A673 (cell line): ENCODE data around the gene RNF182. TPM values are rescaled to one million over a fixed set of nuclear protein-coding genes. Genes with fewer than 3 reads are reported as not detected.
"Not testable (repeated sequence)": the region's sequence is repeated elsewhere in the genome, so short reads cannot be mapped to it uniquely, and the experiment has no call there.

ENCODE experiments used
- BruUV-seq: library from RNA; stranded (reverse); fragments of 400-500 nt; replicated peaks from 2 replicates; lab custom pipeline; 2021; lab: Mats Ljungman, UMichigan
- CTCF ChIA-PET: fragments of 300-600 bp; sonication (Branson Sonifier 250); formaldehyde crosslinking; loops from one replicate; lab custom pipeline; 2022; ENCODE audit warnings: antibody characterized with exemption; lab: Charles Lee
- POLR2A ChIA-PET: fragments of 300-600 bp; sonication (Branson Sonifier 250); formaldehyde crosslinking; loops from one replicate; lab custom pipeline; 2022; ENCODE audit warnings: antibody characterized with exemption; ENCODE audit not compliant: low non-redundant PET; lab: Charles Lee
- DNase-seq: peaks from one replicate; pipeline ENCODE4 v3.0.0-alpha.2; 2015; ENCODE audit warnings: low spot score
- H3K27ac ChIP-seq: fragments of 200-600 bp; sonication (generic); 2 replicates; pipeline ENCODE4 v1.5.1; 2016; ENCODE audit warnings: mixed run types, low read depth, mild to moderate bottlenecking, mixed read lengths, antibody characterized with exemption, low read length; ENCODE audit not compliant: poor library complexity, severe bottlenecking
- H3K27me3 ChIP-seq: fragments of 200-600 bp; sonication (generic); replicated peaks from 2 replicates; pipeline ENCODE4 v1.6.1; 2017; ENCODE audit warnings: mixed run types, low read depth, mild to moderate bottlenecking, mixed read lengths, antibody characterized with exemption, low read length; ENCODE audit not compliant: insufficient read depth, poor library complexity
- H3K36me3 ChIP-seq: fragments of 200-600 bp; sonication (generic); 2 replicates; pipeline ENCODE4 v1.6.1; 2016; ENCODE audit warnings: mixed run types, mild to moderate bottlenecking, mixed read lengths, antibody characterized with exemption, low read length; ENCODE audit not compliant: insufficient read depth, poor library complexity, severe bottlenecking
- H3K4me1 ChIP-seq: fragments of 200-600 bp; sonication (generic); 2 replicates; pipeline ENCODE4 v1.6.1; 2017; ENCODE audit warnings: mixed run types, mild to moderate bottlenecking, mixed read lengths, antibody characterized with exemption, low read length; ENCODE audit not compliant: insufficient read depth, poor library complexity, severe bottlenecking
- H3K4me3 ChIP-seq: fragments of 200-600 bp; sonication (generic); 2 replicates; pipeline ENCODE4 v1.5.1; 2016; ENCODE audit warnings: low read depth, mixed run types, mild to moderate bottlenecking, mixed read lengths, low read length; ENCODE audit not compliant: poor library complexity, severe bottlenecking
- H3K9me3 ChIP-seq: fragments of 200-600 bp; sonication (generic); 2 replicates; pipeline ENCODE4 v1.6.1; 2016; ENCODE audit warnings: mixed run types, low read depth, mild to moderate bottlenecking, mixed read lengths, antibody characterized with exemption, low read length; ENCODE audit not compliant: poor library complexity, severe bottlenecking
- CTCF ChIP-seq: fragments of 300-800, 200-600 bp; sonication (generic); conservative IDR thresholded peaks from 2 replicates; pipeline ENCODE4 v1.5.1; 2017; ENCODE audit warnings: low read depth, mild to moderate bottlenecking, antibody characterized with exemption, low read length, moderate library complexity, mixed read lengths
- EZH2 ChIP-seq: fragments of 200-600 bp; sonication (generic); IDR thresholded peaks from 2 replicates; pipeline ENCODE4 v1.6.1; 2017; ENCODE audit warnings: borderline replicate concordance, low read depth, mild to moderate bottlenecking, mixed read lengths, antibody characterized with exemption, low read length; ENCODE audit not compliant: poor library complexity, severe bottlenecking
- intact Hi-C: fragments of 100-400 bp; cut with micrococcal nuclease; formaldehyde crosslinking; loops from one replicate; pipeline ENCODE4 v1.10.0; 2022; ENCODE audit not compliant: unreplicated experiment
- total RNA-seq: library from RNA; stranded (reverse); gene quantifications from 2 replicates; pipeline ENCODE4 v1.2.3, GENCODE V29; 2021

RNF182 gene
- total RNA-seq, 1 experiment from 2014 or later, result 20.8 TPM

- DNase-seq, result peak; percentile 62
- Histone ChIP-seq H3K27me3 (no peaks in the 10 kb centered on the region), H3K36me3 (no peaks in the 10 kb centered on the region), H3K9me3 (peaks cover 13% of the 10 kb centered on the region), H3K27ac (peak overlapping the region; percentile 5), H3K4me3 (no peak overlapping the region), H3K4me1 (peaks cover 7% of the 10 kb centered on the region)
- BruUV-seq, result no TSS peak
- CTCF ChIA-PET, result no interaction called here
- TF ChIP-seq EZH2, result no peak
- TF ChIP-seq CTCF, result no peak
- intact Hi-C loops, result no loop called here
- POLR2A ChIA-PET, result no interaction called here
Measured at GRCh38 chr6:13935190-13935880, 10.6 kb downstream of the RNF182 start.

GRCh38 chr6:13935881-13936261 lies 11.1 kb downstream of the RNF182 start:
- H3K36me3 ChIP-seq, H3K27me3 ChIP-seq, intact Hi-C loops, CTCF ChIA-PET, BruUV-seq, H3K4me3 ChIP-seq, POLR2A ChIA-PET, H3K4me1 ChIP-seq: not testable (repeated sequence)
- Histone ChIP-seq H3K27ac (peak overlapping the region; percentile 10), H3K9me3 (peaks cover 18% of the 10 kb centered on the region)
- DNase-seq, result peak; percentile 84

- no peaks in the 10 kb centered on the region for H3K27me3 ChIP-seq
- intact Hi-C loops, result no loop called here
- H3K36me3 ChIP-seq, result peaks cover 4% of the 10 kb centered on the region
- TF ChIP-seq EZH2 (no peak), CTCF (no peak)
- H3K9me3 ChIP-seq, result peaks cover 43% of the 10 kb centered on the region
- no peak overlapping the region for H3K4me3 ChIP-seq
- ChIA-PET CTCF (no interaction called here), POLR2A (no interaction called here)
- H3K27ac ChIP-seq, result no peak overlapping the region
- BruUV-seq, result no TSS peak
- H3K4me1 ChIP-seq, result no peaks in the 10 kb centered on the region
- no peak for DNase-seq
Measured at GRCh38 chr6:13941902-13942301, 17.1 kb downstream of the RNF182 start.

- H3K27me3 ChIP-seq, result no peaks in the 10 kb centered on the region
- H3K4me1 ChIP-seq, result no peaks in the 10 kb centered on the region
- BruUV-seq, result no TSS peak
- no peak overlapping the region for H3K4me3 ChIP-seq
- CTCF ChIA-PET, result no interaction called here
- intact Hi-C loops, result no loop called here
- TF ChIP-seq CTCF, result no peak
- TF ChIP-seq EZH2, result no peak
- peaks cover 52% of the 10 kb centered on the region for H3K9me3 ChIP-seq
- POLR2A ChIA-PET, result no interaction called here
- no peak for DNase-seq
- H3K36me3 ChIP-seq, result peaks cover 4% of the 10 kb centered on the region
- H3K27ac ChIP-seq, result no peak overlapping the region
Measured at GRCh38 chr6:13943943-13944342, 19.2 kb downstream of the RNF182 start.
